ENCODE measurements around the gene PERCC1. TPM values are rescaled to one million over a fixed set of nuclear protein-coding genes. Genes with fewer than 3 reads are reported as not detected.
"Not testable (repeated sequence)": the region's sequence is repeated elsewhere in the genome, so short reads cannot be mapped to it uniquely, and the experiment has no call there.

The PERCC1 gene
- total RNA-seq, 1 donor from 2014 or later = not detected

GRCh38 chr16:1469693-1470201 is 38.9 kb downstream of the PERCC1 start:
- DNase-seq = no peak

GRCh38 chr16:1470481-1471251 is 39.8 kb downstream of the PERCC1 start:
- DNase-seq = no peak

- no peak for DNase-seq
Measured at GRCh38 chr16:1471569-1472194, 40.8 kb downstream of the PERCC1 start.

GRCh38 chr16:1472974-1473373 is 42.1 kb downstream of the PERCC1 start:
- no peak for DNase-seq

- DNase-seq = no peak
Measured at GRCh38 chr16:1474082-1474795, 43.4 kb downstream of the PERCC1 start.

- DNase-seq = peak; percentile 46
Measured at GRCh38 chr16:1474796-1475551, 44.1 kb downstream of the PERCC1 start, which contains the start of gene CLCN7. CLCN7 (minus strand) TSS chr16:1475028; CDS start chr16:1474974, 54 bp downstream.

GRCh38 chr16:1475552-1476114 is 44.8 kb downstream of the PERCC1 start:
- no peak for DNase-seq

- DNase-seq = no peak
Measured at GRCh38 chr16:1477033-1477432, 46.2 kb downstream of the PERCC1 start.

GRCh38 chr16:1478937-1479336 is 48.1 kb downstream of the PERCC1 start:
- not testable (repeated sequence) for DNase-seq

GRCh38 chr16:1481906-1482835 is 51.3 kb downstream of the PERCC1 start:
- DNase-seq = no peak

Other genes with a start within 250 kb of the PERCC1 start
- not detected for gene TPSG1, start 205.8 kb upstream of the PERCC1 start, total RNA-seq
- gene TPSB2, start 200.9 kb upstream of the PERCC1 start, total RNA-seq = 3.9 TPM
- 11.6 TPM for gene TPSAB1, start 190.4 kb upstream of the PERCC1 start, total RNA-seq
- gene TPSD1, start 175.0 kb upstream of the PERCC1 start, total RNA-seq = 1.3 TPM
- gene UBE2I, start 121.4 kb upstream of the PERCC1 start, total RNA-seq = 44.5 TPM
- gene BAIAP3, start 97.4 kb upstream of the PERCC1 start, total RNA-seq = 1.2 TPM
- 24.6 TPM for gene TSR3, start 79.2 kb upstream of the PERCC1 start, total RNA-seq
- 24.6 TPM for gene GNPTG, start 79.1 kb upstream of the PERCC1 start, total RNA-seq
- 9.8 TPM for gene UNKL, start 16.4 kb upstream of the PERCC1 start, total RNA-seq
- 8.1 TPM for gene UQCC4, start 10.3 kb upstream of the PERCC1 start, total RNA-seq
- gene CCDC154, start 13.5 kb downstream of the PERCC1 start, total RNA-seq = 0.49 TPM
- 34.8 TPM for gene CLCN7, start 44.0 kb downstream of the PERCC1 start, total RNA-seq
- 0.10 TPM for gene PTX4, start 57.9 kb downstream of the PERCC1 start, total RNA-seq
- gene TELO2, start 62.3 kb downstream of the PERCC1 start, total RNA-seq = 19.4 TPM
- gene TMEM204, start 102.6 kb downstream of the PERCC1 start, total RNA-seq = 6.2 TPM
- gene IFT140, start 181.0 kb downstream of the PERCC1 start, total RNA-seq = 15.9 TPM
- gene CRAMP1, start 181.3 kb downstream of the PERCC1 start, total RNA-seq = 11.3 TPM
- gene JPT2, start 247.2 kb downstream of the PERCC1 start, total RNA-seq = 26.9 TPM